ENCODE data around the gene MSI2.

DNA sequence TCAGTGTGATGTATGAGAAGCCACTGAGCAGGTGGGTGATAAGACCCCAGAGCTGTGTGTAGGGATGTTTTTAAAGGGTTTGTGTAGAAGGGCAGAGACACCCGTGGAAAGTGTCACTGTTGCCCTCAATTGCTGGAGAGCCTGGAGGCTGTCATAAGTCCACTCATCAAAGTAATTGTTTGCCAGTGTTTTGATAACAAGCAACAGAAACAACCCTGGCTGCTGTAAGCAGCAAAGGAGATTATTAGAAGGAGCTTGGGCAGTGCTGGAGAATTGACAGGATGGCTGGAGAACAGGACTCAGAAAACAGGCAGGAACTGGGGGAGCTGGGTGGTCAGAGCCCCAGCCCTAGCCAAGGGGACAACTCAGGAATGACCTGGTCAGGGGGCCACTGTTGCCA lies 369.2 kb downstream of the MSI2 start:
- TF ChIP-seq, protein P1, sequence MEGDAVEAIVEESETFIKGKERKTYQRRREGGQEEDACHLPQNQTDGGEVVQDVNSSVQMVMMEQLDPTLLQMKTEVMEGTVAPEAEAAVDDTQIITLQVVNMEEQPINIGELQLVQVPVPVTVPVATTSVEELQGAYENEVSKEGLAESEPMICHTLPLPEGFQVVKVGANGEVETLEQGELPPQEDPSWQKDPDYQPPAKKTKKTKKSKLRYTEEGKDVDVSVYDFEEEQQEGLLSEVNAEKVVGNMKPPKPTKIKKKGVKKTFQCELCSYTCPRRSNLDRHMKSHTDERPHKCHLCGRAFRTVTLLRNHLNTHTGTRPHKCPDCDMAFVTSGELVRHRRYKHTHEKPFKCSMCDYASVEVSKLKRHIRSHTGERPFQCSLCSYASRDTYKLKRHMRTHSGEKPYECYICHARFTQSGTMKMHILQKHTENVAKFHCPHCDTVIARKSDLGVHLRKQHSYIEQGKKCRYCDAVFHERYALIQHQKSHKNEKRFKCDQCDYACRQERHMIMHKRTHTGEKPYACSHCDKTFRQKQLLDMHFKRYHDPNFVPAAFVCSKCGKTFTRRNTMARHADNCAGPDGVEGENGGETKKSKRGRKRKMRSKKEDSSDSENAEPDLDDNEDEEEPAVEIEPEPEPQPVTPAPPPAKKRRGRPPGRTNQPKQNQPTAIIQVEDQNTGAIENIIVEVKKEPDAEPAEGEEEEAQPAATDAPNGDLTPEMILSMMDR (IDR thresholded peaks at IDR 0.05): no peak
- TF ChIP-seq POLR2A (IDR thresholded peaks at IDR 0.05): no peak
